IPS-NIHi7 (cell line): ENCODE results near the gene ALOX5.

ENCODE experiments used
- DNase-seq: peaks from one replicate; pipeline ENCODE4 v3.0.0; 2012; ENCODE audit warnings: mixed read lengths; ENCODE audit errors: extremely low spot score

Gene ALOX5

DNA sequence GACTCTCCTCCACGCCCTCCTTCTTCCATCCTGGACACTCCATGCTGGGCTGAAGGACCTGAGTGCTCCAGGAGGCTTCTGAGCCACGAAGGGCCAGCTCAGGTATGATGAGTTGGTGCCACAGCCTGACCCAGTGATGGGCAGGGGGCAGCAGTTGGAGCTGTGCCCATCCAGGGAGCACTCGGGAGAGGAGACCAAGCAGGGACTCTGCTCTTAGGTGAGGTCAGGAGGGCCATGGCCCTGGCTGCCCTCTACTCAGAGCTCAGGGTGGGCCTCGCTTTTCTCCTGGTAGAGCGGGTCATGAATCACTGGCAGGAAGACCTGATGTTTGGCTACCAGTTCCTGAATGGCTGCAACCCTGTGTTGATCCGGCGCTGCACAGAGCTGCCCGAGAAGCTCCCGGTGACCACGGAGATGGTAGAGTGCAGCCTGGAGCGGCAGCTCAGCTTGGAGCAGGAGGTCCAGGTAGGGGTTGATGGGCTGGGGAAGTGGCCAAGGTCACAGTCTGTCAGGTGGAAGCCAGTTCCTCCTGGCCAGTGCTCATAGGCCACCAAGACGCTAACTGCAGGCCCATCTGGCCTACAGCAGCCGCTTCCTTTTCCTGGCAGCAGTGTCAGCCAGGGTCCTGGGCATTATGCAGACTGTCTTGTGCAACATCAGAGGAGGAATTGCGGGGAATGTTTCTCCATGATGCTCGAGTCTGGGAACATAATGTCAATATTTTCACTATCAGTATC, 50.8 kb downstream of the ALOX5 start:
- no peak for DNase-seq

DNA sequence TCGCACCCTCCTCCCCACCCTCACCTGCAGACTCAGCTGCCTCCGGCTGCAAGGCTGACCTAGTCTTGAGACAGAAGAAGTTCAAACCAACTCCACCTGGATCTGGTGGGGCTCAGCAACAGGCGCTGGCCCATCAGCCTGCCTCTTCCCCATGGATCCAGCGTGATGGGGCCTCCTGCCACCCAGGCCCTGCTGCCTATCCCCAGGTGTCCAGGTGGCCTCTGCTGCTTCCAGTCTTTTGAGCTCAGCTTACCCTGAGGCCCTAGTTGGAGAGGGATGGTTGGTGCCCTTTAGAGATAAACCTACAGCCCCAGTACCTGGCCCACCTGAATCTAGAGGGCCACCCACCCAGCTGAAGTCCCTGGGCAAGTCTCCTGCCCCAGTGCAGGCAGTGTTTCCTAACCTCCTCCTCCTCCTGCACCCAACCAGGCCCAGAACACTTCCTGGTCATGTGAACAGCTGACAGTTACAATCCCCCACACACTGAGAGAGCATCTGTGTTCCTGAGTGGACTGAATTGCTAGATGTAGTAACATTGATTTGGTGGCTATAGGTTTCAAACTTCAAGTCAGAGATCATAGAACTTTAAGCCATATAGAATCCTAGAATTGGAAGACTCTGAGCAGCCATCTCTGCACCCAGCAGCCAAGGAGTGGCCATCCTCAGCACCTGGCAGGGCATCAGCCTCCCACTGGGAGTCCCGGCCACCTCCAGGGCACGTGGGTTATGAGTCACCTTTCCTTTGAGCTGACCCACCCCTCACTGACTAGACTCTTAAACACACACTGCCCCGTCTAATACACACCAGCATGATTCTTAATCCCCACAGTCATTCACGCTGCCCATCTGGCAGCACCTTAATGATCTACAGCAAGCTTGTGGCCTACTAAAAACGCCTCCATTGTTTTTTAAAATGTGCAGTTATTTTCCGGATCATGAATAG, 51.9 kb downstream of the ALOX5 start:
- no peak for DNase-seq

DNA sequence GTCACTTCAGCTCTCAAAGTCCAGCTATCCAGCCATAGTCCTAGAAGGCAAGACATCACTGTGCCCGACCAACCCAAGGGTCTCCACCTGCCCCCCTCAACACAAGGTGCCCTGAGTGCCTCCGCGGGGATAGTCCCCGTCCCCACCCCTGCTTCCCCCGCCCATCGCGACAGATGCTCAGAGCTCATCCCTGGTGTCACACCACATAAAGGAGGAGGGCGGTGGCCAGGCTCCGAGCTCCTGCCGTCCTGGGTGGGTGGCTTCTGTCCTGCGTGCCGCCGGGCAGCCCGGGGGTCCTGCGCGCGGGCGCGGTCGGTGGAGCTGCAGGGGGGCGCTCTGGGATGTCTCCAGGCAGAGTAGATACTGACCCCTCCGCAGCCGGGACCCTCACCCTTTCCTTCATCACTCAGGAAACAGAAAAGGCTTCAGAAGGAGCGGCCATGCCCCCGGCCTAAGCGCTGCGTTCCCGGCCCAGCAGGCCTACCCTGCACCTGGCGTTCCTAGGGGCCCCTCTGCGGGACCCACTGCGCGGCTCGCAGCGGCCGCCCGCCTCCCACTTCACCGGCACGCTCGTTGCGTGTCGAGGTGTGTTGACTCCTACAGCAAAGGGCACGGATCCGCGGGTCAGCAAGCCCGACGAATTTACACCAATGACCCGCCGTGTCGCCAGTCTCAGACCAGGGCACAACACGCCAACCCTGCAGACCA, 53.4 kb downstream of the ALOX5 start:
- DNase-seq, result no peak

DNA sequence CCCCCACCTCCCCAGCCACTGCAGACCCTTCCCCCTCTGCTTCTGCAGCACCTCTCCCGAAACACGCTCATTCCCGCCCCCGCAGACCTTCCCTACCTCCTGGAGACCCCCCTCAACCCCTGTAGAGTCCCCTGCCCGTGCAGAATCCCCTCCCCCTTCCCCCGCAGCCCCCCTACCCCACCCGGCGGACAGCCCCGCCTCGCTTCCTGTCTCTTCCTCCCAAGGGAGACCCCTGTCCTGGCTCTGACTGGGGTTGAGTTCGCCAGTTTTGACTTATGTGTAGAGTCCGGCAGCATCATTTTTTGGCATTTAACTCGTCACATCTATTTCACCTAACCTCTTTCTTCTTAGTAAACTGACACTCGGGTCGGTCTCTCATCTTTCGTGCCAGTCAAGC, 54.0 kb downstream of the ALOX5 start:
- no peak for DNase-seq

DNA sequence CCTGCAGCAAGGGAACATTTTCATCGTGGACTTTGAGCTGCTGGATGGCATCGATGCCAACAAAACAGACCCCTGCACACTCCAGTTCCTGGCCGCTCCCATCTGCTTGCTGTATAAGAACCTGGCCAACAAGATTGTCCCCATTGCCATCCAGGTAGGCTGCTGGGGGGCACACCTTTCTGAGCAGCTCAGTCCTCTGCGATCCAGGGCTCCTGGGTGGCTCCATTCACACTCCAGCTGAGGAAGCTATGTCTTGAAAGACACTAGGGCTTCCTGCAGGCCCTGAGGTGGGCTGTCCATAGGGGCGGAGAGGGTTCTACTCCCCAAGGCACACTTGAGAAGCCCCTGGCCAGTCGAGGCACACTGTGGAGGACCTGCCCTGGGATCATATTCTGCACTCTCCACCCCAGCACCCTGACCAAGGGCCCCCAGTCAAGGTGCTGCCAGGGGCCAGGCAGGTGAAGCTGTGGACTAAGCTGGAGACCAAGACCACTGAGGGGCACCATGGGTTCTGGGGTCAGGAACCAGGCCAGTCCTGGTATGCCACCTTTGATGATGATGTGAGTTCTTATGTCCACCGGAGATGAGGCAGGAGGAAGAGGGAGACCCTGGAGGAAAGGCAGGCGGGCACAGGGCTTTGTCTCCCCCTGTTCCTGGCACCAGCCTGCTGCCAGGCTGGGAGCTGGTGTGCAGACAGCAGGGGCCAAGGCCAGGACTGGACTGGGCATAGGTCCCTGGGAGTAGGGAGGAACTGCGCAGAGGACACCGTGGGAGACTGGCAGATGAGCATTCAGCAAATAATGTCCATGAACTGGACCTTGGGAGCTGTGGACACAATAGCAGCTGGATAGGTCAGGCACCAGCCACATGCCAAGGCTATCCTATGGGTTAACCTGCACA, 54.8 kb downstream of the ALOX5 start:
- no peak for DNase-seq

DNA sequence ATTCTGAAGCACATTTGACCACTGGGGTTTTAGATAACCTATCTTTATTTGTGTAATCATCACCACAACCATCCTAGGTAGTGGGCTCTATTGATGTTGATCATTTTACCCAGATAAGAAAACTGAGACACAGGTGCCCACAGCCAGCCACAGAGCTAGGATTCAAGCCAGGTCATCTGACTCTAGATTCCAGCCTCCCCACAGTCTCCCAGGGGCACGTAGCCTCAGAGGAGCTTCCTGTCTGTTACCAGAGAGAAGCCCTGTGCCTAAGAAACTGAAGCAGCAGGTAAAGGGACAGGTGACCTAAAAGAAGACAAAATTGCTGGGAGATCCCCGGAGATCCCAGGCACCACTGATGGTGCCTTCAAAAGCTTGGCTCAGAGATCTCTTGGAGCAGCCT, 55.8 kb downstream of the ALOX5 start:
- no peak for DNase-seq

DNA sequence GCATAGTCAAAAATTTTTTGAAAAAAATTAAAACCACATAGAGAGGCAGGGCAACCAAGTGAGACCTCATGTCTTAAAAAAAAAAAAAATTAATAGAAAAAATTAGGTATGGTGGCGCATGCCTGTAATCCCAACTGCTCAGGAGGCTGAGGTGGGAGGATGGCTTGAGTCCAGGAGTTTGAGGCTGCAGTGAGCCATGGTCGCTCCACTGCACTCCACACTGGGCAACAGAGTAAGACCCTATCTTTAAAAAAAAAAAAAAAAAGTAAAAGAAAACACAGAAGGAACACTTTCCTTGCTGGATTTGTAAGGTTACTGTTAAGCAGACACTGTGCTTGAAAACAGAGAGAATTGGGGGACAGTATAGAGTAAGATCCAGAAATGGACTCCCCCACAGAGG, 58.1 kb downstream of the ALOX5 start:
- no peak for DNase-seq

DNA sequence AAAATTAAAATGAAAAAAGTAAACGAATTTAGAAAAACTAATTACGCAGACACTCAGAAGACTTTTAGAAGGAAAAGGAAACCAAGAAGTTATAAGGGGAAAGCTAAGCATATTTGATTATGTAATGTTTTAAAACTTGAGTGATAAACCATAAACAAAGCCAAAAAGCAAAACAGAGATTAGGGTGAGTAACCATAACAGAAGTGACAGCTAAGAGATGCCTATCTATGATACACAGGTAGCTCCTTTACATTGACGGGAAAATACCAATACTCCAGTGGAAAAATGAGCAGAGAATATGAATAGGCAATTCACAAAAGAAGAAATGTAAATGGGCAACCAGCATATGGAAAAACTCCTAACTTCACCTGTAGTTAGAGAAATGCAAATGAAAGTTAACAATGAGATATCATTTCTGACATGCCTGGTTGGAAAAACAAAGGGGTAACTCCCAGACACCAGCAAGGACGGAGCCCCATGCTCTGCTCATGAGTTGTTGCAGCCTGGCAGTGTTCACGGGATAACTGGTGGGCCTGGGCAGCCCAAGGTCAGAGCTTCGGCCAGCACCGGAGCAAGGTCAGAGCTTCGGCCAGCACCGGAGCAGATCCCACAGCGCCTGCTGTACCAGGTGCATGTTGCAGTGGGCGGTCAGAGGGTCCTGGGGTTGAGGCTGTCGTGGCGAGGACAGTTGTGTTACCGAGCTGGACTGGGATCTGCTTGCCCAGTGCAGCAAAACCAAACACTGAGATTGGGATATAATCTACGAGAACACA, 58.9 kb downstream of the ALOX5 start:
- no peak for DNase-seq

DNA sequence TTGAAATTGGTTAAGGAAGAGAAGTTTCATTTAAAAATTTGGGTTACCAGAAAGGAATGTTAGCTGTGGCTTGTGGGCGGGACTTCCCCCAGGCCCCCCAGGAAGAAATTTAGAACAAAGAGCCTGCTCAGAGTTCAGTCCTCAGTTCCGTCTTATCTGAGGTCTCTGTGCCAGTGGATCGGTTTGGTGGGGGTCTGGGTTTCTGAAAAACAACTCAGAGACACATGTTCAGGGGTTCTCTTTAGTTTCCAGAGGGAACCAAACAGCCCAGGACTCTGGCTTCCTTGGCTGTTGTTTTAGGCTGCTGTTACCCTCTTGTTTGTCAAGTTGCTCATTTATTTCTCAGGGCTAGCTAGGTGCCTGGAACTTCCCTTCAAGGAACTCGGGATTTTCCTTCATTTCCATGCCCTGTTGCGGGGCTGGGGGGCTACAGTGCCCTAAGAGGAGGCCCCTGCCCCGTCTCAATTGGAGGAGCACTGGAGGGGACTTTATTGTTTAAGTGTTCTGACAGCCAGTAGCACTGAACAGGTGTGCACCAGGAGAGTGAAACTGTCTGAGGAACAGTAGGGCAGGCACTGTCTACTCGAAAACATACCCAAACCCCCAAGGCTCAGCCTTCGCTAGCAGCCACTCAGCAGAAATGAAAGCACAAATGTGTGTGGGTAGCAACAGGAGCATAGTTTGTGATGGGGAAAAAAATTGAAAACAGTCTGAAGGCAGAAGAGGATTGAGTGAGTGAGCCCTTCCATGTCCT, 59.9 kb downstream of the ALOX5 start:
- DNase-seq, result no peak

DNA sequence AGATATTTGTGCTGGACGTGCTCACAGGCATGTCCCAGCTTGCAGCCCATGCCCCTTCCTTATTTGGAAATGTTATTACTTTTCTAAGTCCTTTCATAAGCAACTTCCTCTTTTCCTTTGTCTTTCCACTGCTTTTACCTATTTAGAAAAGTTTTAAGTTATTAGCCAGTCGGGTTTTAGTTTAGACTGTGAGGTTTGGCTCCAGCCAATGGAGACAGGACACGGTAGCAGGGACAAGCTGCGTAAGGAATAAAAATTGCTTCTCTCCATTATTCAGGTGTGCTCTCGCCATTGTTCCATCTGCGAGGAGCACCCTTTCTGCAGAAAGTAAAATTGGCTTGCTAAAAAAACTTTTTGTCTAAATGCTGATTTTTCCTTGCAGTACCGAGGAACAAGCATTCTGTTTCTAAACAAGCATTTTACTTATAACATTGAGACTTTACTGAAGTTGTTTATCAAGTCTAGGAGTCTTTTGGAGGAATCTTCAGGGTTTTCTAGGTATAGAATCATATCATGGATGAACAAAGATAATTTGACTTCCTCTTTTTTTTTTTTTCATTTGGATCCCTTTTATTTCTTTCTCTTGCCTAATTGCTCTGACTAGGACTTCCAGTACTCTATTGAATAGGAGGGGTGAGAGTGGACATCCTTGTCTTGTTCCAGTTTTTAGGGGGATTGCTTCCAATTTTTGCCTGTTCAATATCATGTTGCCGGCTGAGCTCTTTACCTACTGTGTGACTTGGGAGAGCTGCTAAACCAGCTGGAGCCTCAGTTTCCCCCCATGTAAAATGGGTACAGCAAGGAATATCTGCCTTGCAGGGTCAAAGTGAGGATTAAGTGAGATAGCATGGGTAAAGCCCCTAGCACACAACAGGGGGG, 63.8 kb downstream of the ALOX5 start:
- DNase-seq, result no peak

DNA sequence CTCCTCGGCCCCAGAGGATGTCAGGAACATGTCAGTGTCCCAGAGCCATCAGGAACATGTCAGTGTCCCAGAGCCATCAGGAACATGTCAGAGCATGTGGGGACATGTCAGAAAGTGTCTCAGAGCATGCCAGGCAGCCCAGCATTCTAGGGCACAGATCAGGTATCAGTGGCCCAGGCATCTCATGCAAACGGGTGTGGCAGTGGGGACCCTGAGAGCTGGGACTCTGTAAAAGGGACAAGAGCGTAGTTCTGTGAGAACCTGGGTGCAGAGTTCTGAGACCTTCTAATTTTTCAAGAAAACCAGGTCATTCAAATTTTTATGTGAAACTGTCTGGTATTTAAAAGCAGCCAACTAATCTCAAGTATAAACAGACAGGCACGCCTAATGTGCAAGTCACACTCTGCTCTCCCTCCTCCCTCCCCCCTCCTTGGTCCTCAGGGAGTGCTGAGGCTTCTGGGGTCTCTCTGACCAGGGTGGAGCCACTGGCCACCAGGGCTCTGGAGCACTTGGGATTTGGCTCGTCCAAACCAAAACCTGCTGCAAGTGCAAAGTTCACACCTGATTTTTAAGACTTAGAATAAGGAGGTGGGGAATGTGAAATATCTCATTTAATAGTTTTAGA, 64.6 kb downstream of the ALOX5 start:
- DNase-seq, result no peak

DNA sequence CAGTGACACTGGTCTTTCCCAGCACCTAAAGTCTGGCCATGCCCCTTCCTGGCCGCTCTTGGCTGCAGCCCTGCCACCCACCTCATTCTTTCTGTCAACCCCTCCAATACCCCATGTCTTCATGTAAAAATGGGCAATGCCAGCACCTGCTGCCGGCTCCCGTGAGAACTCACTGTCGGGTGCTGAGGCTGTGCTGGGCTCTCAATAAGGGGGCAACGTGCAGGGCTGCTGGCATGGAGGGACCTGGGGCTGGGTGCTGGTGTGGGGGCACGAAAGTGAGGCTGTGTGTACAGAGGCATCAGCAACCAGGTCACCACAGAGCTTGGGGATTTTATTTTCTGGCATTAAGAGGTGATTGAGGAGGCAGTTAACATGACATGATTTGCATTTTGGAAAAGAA, 65.3 kb downstream of the ALOX5 start:
- no peak for DNase-seq

DNA sequence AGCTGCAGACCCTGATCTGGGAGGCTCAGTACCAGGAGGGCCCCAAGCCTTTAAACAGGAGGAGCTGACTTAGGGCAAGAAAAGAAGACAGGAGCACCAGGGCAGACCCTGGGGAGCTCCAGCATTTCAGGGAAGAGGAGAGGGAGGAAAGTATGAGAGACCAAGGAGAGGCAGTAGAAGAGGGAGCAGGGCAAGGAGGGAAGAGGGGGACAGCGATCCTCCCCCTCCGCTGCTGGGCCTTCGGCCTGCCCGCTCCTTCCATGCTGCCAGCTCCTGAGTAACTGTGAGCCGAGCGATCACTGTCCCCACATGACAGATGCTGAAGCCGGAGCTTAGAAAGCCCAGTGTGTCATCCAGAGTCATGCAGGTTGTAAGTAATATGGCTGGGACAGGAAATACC, 65.9 kb downstream of the ALOX5 start:
- no peak for DNase-seq

DNA sequence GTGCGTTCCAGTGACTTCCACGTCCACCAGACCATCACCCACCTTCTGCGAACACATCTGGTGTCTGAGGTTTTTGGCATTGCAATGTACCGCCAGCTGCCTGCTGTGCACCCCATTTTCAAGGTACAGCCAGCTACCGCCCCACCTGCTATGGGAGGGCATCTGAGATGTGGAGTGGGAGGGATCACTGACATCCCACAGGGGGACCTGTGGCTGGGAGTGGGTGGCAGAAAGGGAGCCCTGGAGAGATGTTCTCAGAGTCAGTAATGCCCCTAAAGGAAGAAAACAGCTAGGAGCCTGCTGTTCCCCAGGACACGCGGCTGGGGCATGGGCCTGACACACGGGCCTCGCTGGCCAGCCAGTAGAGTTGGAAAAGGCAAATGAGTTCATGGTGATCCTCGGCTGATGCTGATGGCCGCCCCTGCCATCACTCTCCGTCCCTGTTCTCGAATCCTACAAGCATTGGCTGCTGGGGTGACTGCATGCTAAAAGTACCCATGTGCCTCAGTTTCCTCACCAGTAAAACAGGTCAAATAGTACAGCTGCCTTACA, 66.6 kb downstream of the ALOX5 start:
- DNase-seq, result no peak

DNA sequence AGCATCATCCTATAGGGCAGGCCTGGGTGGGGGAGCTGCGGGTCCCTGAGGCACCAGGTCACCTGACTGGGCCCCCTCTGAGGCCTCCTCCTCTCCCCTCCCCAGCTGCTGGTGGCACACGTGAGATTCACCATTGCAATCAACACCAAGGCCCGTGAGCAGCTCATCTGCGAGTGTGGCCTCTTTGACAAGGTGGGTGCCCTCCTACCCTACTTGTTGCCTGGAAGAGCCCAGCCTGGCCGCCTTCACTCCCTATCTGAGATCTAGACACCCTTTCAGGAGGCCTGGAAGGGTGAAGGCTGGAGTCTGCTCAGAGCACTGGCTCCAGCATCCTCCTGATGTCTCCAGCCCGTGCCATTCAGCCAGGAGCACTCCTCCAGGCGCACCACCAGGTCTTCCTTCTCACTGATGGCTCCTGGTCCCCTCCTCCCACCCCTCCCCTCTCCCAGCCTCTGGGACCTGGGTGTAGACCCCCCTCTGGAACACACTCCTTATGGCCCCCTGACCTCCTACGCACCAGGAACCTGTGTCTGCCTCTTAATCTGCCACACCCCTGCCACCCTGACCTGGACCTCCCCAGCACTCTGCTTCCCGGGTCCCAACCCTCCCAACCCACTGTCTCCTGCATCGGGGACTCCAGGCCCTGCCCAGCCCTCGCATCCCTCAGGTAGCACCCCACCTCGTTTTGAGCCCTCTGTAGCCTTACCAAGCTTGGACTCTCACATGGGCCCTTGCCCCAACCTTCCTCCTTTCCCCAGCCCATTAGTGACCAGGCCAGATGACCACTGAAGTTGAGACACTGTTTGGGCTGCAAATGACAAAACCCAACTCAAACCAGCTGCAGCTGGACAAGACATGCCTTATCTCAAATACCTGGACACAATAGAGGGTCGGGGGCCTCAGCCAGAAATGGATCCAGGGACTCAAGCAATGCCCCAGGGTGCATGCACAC, 67.5 kb downstream of the ALOX5 start:
- no peak for DNase-seq

DNA sequence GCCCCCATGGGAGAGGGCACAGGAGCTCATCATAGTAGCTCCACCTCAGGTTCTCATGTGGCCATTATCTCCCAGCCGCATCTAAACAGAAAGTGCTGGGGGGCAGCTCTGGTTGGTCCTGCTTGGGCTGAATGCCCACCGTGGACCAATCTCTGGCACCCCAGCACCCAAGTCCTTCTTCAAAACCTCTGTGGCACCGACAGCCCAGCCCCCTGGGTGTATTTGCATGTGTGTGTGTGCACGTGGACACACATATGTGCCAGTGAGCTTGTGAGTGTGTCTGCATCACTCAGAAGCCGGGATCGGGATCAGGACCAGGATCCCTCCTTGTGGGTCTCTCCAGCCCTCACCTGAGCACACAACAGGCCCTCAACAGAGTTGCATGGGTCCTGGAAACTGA, 68.2 kb downstream of the ALOX5 start:
- no peak for DNase-seq

DNA sequence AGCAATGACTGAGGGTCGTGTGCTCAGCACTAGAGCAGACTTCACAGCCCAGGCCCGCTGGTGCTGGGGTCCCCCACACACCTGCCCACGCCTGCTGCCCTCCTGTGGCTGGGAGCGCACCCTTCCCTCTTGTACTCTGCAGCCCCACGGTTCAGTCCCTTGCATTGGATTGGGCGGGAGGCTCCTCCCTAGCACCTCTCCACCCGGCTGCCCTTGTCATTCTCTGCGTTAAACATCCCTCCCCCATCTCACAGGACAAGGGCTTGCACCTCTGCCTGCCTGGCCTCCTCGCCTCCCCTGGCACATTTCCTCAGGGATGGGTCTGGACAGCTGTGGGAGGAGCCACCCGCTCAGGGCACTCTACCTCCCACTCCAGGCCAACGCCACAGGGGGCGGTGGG, 68.6 kb downstream of the ALOX5 start:
- peak; percentile 64 for DNase-seq
